Mammary epithelial cell (primary cell): Measurements from ENCODE around the gene NPY4R.
"Not testable (repeated sequence)": the region's sequence is repeated elsewhere in the genome, so short reads cannot be mapped to it uniquely, and the experiment has no call there.

Experiments
- CTCF ChIP-seq, 2 donors: IDR thresholded peaks in 1 of 2; conservative IDR thresholded peaks in 1 of 2; 2 replicates each; pipeline ENCODE4 v1.5.1; 2011 to 2012; ENCODE audit warnings: inconsistent platforms in 2 of 2, low read length in 2 of 2, mild to moderate bottlenecking in 2 of 2, control low read depth in 1 of 2, low read depth in 1 of 2; ENCODE audit not compliant: insufficient read depth in 1 of 2; ENCODE audit errors: extremely low read depth in 1 of 2
- EZH2 ChIP-seq: IDR thresholded peaks from 2 replicates; pipeline ENCODE4 v1.6.1; 2012; ENCODE audit warnings: low read length, inconsistent platforms, borderline replicate concordance

- TF ChIP-seq CTCF (conservative IDR thresholded peaks at IDR 0.05 in 1 of 2, IDR thresholded peaks at IDR 0.05 in 1 of 2; ENCODE audit: extremely low read depth in 1 of 2, insufficient read depth in 1 of 2, low read depth in 1 of 2, low read length in 2 of 2); EZH2: not testable (repeated sequence)
Observed at GRCh38 chr10:46423550-46423949, 42.2 kb downstream of the NPY4R start.
